Suppressor macrophage (primary cell): Measurements from ENCODE around the gene CDH15.

Source experiments
- DNase-seq, 4 experiments: peaks; one replicate each; pipeline ENCODE4 v3.0.0-alpha.2; 2020 to 2022

The CDH15 gene

GRCh38 chr16:89172528-89173173, 1.1 kb downstream of the CDH15 start:
- no peak for DNase-seq

GRCh38 chr16:89173174-89173921, 1.8 kb downstream of the CDH15 start:
- no peak for DNase-seq

GRCh38 chr16:89174055-89174827, 2.7 kb downstream of the CDH15 start:
- DNase-seq, result peak in 1 of 4 experiments; percentile 15

- no peak for DNase-seq
These were observed 3.3 kb downstream of the CDH15 start for GRCh38 chr16:89174877-89175276.

- DNase-seq, result no peak
These were observed 4.0 kb downstream of the CDH15 start for GRCh38 chr16:89175280-89176146.

GRCh38 chr16:89176147-89176690, 4.7 kb downstream of the CDH15 start:
- no peak for DNase-seq

- DNase-seq, result no peak
These were observed 5.2 kb downstream of the CDH15 start for GRCh38 chr16:89176717-89177116.

- no peak for DNase-seq
These were observed 6.0 kb downstream of the CDH15 start for GRCh38 chr16:89177501-89177900.

- no peak for DNase-seq
These were observed 7.1 kb downstream of the CDH15 start for GRCh38 chr16:89178453-89179147.

- no peak for DNase-seq
These were observed 7.6 kb downstream of the CDH15 start for GRCh38 chr16:89179148-89179484.

GRCh38 chr16:89179656-89180315, 8.2 kb downstream of the CDH15 start:
- no peak for DNase-seq

- DNase-seq, result peak in 1 of 4 experiments; percentile 1
These were observed 11.9 kb downstream of the CDH15 start for GRCh38 chr16:89183463-89183862.

GRCh38 chr16:89183975-89184676, 12.6 kb downstream of the CDH15 start:
- peak in 1 of 4 experiments; percentile 2 for DNase-seq

GRCh38 chr16:89184677-89184932, 13.1 kb downstream of the CDH15 start:
- no peak for DNase-seq

- peak in 1 of 4 experiments; percentile 2 for DNase-seq
These were observed 13.6 kb downstream of the CDH15 start for GRCh38 chr16:89184933-89185794.

- peak in 1 of 4 experiments; percentile 0 for DNase-seq
These were observed 14.5 kb downstream of the CDH15 start for GRCh38 chr16:89185887-89186592.

- DNase-seq, result peak in 1 of 4 experiments; percentile 2
These were observed 15.1 kb downstream of the CDH15 start for GRCh38 chr16:89186593-89187031.

GRCh38 chr16:89187032-89187769, 15.7 kb downstream of the CDH15 start:
- DNase-seq, result peak; percentile 55 to 77 (median 73)
